Mesodermal cell (in vitro differentiated cells): ENCODE measurements around the gene WDR83. TPM values are rescaled to one million over a fixed set of nuclear protein-coding genes. Genes with fewer than 3 reads are reported as not detected.
"Not testable (repeated sequence)": the region's sequence is repeated elsewhere in the genome, so short reads cannot be mapped to it uniquely, and the experiment has no call there.

Source experiments
- H3K27ac ChIP-seq: 2 replicates; pipeline ENCODE4 v1.7.0; 2013; ENCODE audit warnings: mild to moderate bottlenecking, low read depth, low read length, moderate library complexity; ENCODE audit not compliant: severe bottlenecking
- H3K36me3 ChIP-seq: 2 replicates; pipeline ENCODE4 v1.7.1; 2013; ENCODE audit warnings: mild to moderate bottlenecking, low read length, moderate library complexity; ENCODE audit not compliant: control insufficient read depth, insufficient read depth
- H3K4me1 ChIP-seq: one replicate; pipeline ENCODE4 v1.7.1; 2013; ENCODE audit warnings: mild to moderate bottlenecking, low read length; ENCODE audit not compliant: insufficient read depth, control insufficient read depth, poor library complexity, severe bottlenecking
- H3K4me3 ChIP-seq: 2 replicates; pipeline ENCODE4 v1.7.0; 2013; ENCODE audit warnings: low read length, control low read depth, mild to moderate bottlenecking; ENCODE audit not compliant: insufficient read depth, poor library complexity, severe bottlenecking; ENCODE audit errors: extremely low read depth
- H3K9me3 ChIP-seq: 2 replicates; pipeline ENCODE4 v1.7.1; 2013; ENCODE audit warnings: mild to moderate bottlenecking, low read length, moderate library complexity; ENCODE audit not compliant: control insufficient read depth
- WGBS, 2 experiments: methylation state at CpG; one replicate each; pipeline ENCODE4 v1.1.5; 2013; ENCODE audit warnings: missing lambda C conversion rate in 2 of 2; ENCODE audit not compliant: insufficient coverage in 2 of 2; 5-methylcytosine and 5-hydroxymethylcytosine counted together
- polyA plus RNA-seq, 2 experiments: library from polyadenylated mRNA; stranded (reverse); fragments of 50-300 nt; gene quantifications; one replicate each; pipeline ENCODE4 v1.2.3, GENCODE V29; 2013

The WDR83 gene
- polyA plus RNA-seq (2013, experiment 1 of 2) = 9.5 TPM
- 9.3 TPM for polyA plus RNA-seq (2013, experiment 2 of 2)

- peak within 1 kb of the TSS; percentile 73 for H3K4me3 ChIP-seq
- H3K36me3 ChIP-seq = peaks cover 38% of the 10 kb centered on the region
These were observed at the start of gene WDR83, which contains the start of gene MAN2B1 for GRCh38 chr19:12666265-12667048. Gene WDR83 (plus strand): TSS chr19:12666807. CDS start chr19:12669791, 2,984 bp downstream. Gene MAN2B1 (minus strand): TSS chr19:12666742. CDS start chr19:12666701, 41 bp downstream.

GRCh38 chr19:12617646-12618045 lies 49.0 kb upstream of the WDR83 start:
- Histone ChIP-seq H3K27ac (no peak overlapping the region), H3K4me1 (no peaks in the 10 kb centered on the region), H3K9me3 (peaks cover 9% of the 10 kb centered on the region), H3K4me3 (no peak overlapping the region), H3K36me3 (peaks cover 77% of the 10 kb centered on the region)
- WGBS, 2 experiments = 96 to 100% methylated on average over 1 to 4 of the region's 4 CpGs

More at GRCh38 chr19:12666265-12667048, at the start of gene WDR83, which contains the start of gene MAN2B1:
- Histone ChIP-seq H3K9me3 (no peaks in the 10 kb centered on the region), H3K4me1 (peaks cover 14% of the 10 kb centered on the region), H3K27ac (peak within 1 kb of the TSS; percentile 52)
- WGBS, 2 experiments = 4 to 5% methylated on average over 36 to 43 of the region's 46 CpGs

- H3K27ac ChIP-seq, H3K4me3 ChIP-seq, H3K4me1 ChIP-seq: not testable (repeated sequence)
- H3K36me3 ChIP-seq = peaks cover 82% of the 10 kb centered on the region
- WGBS, 2 experiments = 95 to 97% methylated on average over 7 of the region's 26 CpGs
- peaks cover 14% of the 10 kb centered on the region for H3K9me3 ChIP-seq
These were observed 45.2 kb upstream of the WDR83 start for GRCh38 chr19:12621253-12622024.

- H3K4me3 ChIP-seq = no peak overlapping the region
- H3K9me3 ChIP-seq = peaks cover 31% of the 10 kb centered on the region
- peaks cover 86% of the 10 kb centered on the region for H3K36me3 ChIP-seq
- 100% methylated on average over 1 to 2 of the region's 4 CpGs for whole genome bisulfite sequencing, 2 experiments
- H3K27ac ChIP-seq = no peak overlapping the region
- H3K4me1 ChIP-seq = no peaks in the 10 kb centered on the region
These were observed 43.1 kb upstream of the WDR83 start for GRCh38 chr19:12623361-12624031.

GRCh38 chr19:12626958-12627357 lies 39.6 kb upstream of the WDR83 start:
- 97 to 98% methylated on average over 7 of the region's 8 CpGs for WGBS, 2 experiments
- Histone ChIP-seq H3K4me3 (no peak overlapping the region), H3K36me3 (peaks cover 97% of the 10 kb centered on the region), H3K4me1 (no peaks in the 10 kb centered on the region), H3K27ac (no peak overlapping the region), H3K9me3 (peaks cover 56% of the 10 kb centered on the region)

GRCh38 chr19:12628040-12629022 lies 38.3 kb upstream of the WDR83 start:
- Histone ChIP-seq H3K27ac (no peak overlapping the region), H3K4me1 (no peaks in the 10 kb centered on the region), H3K4me3 (no peak overlapping the region), H3K9me3 (peaks cover 56% of the 10 kb centered on the region), H3K36me3 (peaks cover 92% of the 10 kb centered on the region)
- WGBS, 2 experiments = 95 to 98% methylated on average over 7 to 9 of the region's 17 CpGs

GRCh38 chr19:12629215-12629614 lies 37.4 kb upstream of the WDR83 start:
- Histone ChIP-seq H3K4me3 (no peak overlapping the region), H3K36me3 (peaks cover 83% of the 10 kb centered on the region), H3K9me3 (peaks cover 56% of the 10 kb centered on the region), H3K4me1 (no peaks in the 10 kb centered on the region), H3K27ac (no peak overlapping the region)
- 100% methylated on average over 1 to 4 of the region's 7 CpGs for WGBS, 2 experiments

- WGBS, 2 experiments = 88 to 97% methylated on average over 12 of the region's 13 CpGs
- H3K27ac ChIP-seq = no peak overlapping the region
- H3K4me3 ChIP-seq = no peak overlapping the region
- peaks cover 9% of the 10 kb centered on the region for H3K36me3 ChIP-seq
- H3K4me1 ChIP-seq = no peaks in the 10 kb centered on the region
- H3K9me3 ChIP-seq = peaks cover 2% of the 10 kb centered on the region
These were observed 30.0 kb upstream of the WDR83 start for GRCh38 chr19:12636631-12637030.

- 96% methylated on average over 15 to 18 of the region's 22 CpGs for WGBS, 2 experiments
- Histone ChIP-seq H3K4me3 (no peak overlapping the region), H3K9me3 (no peaks in the 10 kb centered on the region), H3K27ac (no peak overlapping the region), H3K4me1 (no peaks in the 10 kb centered on the region), H3K36me3 (no peaks in the 10 kb centered on the region)
These were observed 27.9 kb upstream of the WDR83 start for GRCh38 chr19:12638611-12639182.
